GM18520 (cell line): Measurements from ENCODE around the gene GRK5.

Experiments
- ATAC-seq: cut with Tn5 transposase; IDR thresholded peaks from one replicate; pipeline ENCODE4 v1.9.1; 2021; ENCODE audit not compliant: unreplicated experiment

Gene GRK5

DNA sequence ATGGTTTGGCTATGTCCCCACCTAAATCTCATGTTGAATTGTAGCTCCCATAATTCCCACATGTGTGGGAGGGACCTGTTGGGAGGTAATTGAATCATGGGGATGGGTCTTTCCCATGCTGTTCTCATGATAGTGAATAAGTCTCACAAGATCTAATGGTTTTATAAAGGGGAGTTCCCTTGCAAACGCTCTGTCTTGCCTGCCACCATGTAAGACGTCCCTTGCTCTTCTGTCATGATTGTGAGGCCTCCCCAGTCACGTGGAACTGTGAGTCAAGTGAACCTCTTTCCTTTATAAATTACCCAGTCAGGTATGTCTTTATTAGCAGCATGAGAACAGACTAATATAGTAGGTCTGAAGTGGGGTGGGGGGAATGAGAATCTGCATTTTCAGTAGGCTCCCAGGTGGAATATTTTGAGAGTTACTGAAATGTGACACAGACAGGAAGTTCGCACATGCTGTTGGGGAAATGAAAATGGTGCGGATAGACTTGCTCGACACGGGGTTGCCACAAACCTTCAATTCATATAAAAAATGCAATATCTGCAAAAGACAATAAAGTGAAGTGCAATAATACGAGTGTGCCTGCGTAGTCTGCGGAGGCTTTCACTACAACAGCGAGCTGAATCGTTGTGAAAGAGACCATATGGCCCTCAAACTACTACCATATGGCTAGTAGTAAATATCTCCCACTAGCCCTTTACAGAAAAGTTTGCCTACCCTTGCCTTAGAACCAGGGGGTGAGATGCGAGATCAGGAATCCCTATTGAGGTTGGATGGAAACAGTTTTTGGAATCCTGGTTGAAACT, 166.1 kb downstream of the GRK5 start:
- no peak for ATAC-seq

DNA sequence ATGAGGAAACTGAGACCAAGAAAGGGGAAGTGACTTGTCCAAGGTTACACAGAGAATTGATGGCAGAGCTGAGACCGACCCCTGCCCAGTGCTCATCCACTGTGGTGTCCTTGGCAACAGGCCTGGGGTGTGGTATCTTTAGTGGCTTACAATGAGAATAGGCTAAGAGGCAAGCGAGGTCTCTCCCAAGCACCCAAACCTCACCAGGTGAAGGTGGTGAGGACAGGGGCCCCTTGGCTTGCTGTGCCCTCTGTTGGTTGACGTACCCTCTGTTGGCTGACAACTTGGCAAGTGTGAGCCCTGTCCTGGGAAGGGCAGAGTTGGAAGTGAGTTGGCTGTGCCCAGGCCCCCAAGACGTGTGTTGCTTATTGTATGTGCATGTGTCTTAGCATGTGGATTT, 166.9 kb downstream of the GRK5 start:
- ATAC-seq: no peak

DNA sequence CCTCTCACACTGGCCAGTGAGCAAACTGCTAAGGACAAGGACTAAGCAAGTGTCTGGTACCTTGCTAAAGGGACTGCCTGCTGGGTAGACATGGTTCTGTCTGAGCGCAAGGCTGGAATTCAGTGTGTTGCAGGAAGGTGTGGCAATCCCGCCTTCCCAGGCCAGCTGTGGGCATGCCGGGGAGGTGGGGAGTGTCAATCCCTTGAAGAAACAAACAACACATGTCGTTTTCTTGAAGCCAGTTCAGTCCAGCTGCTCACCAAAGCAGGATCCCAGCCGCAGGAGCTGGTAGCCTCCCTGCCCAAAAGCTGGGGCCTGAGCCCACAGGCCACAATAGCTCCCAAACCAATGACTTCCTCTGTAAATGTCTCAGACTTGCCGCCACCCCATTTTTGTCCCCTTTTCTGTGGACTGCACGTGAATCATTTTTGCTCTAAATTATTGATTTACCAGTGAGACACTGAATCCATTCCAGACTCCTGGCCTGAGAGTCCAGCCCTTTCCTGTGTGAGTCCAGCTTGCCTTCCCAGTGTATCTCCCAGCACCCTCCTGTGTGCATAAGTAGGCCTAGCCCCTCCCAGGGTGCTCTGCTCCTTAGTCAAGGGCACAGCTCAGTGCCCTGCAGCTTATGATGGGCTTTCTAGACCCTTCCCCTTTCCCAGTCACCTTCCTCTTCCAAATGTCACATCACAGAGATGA, 168.4 kb downstream of the GRK5 start:
- no peak for ATAC-seq

DNA sequence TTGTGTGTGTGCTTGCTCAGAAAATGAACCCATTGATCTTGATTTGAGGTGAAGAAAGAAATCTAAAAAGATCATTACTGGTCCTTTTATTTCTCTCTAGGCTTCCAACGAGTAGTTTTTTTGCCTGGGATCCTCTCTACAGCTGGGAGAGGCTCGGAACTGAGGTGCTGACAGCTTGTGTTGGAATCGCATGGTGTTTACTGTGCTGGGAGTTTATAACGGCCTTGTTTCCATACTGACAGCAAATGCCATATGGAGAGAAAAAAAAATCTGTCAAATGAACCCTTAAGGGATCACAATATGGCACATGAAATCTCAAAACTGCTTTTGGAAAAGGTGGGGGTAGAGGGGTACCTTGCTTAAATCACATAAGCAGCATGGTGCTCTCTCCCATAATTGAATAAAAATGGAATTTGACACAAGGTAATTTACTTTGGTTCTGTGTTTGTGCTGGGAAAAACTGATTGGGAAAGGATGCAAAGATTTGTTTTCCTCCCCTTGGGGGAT, 170.1 kb downstream of the GRK5 start:
- no peak for ATAC-seq

DNA sequence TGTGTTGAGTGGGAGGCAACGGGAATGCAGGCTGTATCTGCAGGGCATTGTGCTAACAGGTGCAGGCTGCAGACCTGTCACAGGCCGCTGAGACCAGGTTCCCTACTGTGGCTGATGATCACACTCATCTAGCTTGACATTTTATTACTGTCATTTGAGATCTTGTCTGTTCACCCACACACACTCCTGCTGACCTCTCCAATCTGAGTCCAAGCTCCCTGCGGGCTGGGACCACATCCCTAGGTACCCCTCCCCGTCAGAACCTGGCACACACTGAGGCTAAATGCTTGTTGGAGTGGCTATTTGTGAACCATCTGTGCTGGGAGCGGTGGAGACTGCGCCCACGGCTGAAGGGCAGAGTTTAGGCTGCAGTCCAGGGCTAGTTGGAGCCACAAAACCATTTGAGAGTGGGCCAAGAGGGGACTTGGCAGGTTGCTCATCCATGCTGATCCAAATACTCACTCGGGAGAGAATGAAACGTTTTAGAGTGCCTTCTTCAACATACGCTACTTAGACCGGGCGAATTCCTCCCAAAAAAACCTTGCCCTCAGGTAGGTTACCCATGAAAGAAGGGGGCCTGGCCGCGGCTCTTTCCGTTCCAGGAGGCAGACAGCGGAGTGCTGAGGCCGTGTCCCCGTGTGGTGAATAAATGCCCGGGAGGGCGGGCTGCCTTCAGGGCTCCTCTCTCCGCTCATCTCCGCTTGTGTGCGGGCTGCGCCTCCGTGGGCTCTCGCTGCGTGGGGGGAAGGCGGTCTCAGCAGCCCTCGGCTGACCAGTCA, 170.8 kb downstream of the GRK5 start:
- ATAC-seq: no peak

DNA sequence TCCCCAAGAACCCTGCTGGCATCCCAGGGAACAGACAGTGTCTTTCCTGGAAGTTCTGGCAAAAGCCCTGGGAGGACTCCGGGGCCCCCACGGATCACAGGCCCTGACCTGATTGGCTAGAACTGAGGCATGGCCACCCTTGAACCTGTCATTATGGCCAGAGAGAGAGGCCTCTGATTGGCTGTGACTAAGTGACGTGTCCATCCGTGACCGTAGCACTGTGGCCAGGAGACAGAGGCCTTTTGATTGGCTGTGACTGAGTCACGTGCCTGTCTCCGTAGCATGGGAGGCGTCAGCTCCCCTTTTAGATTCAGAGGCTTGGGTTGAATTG, 171.3 kb downstream of the GRK5 start:
- ATAC-seq: no peak

DNA sequence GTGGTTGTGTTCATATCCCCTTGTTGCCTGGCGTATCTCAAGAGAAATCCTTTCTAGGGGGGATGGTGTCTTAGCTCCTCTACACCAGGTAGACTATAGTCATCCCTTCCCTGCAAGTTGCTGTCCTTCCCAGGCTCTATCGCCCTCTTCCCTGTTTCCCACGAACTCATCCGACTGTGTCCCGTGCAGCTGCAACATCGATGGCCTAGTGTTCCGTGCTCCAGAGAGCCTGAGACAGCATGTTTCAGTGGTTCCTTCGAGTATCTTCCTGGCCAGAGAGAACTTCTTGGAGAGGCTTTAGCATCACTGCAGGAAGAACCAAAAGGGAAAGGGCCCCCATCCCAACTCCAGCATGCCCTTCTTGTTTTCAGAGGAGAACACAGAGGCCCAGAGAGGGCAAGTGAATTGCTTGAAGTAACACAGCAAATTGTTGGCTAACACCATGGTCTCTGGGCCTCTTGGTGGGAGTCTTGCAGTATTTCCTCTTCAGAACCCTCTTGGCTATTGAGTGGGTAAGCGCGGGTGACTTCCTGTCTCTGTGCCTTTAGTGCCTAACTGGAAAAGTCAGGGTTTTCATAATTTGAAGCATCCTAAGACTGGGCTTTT, 172.2 kb downstream of the GRK5 start:
- ATAC-seq: no peak

DNA sequence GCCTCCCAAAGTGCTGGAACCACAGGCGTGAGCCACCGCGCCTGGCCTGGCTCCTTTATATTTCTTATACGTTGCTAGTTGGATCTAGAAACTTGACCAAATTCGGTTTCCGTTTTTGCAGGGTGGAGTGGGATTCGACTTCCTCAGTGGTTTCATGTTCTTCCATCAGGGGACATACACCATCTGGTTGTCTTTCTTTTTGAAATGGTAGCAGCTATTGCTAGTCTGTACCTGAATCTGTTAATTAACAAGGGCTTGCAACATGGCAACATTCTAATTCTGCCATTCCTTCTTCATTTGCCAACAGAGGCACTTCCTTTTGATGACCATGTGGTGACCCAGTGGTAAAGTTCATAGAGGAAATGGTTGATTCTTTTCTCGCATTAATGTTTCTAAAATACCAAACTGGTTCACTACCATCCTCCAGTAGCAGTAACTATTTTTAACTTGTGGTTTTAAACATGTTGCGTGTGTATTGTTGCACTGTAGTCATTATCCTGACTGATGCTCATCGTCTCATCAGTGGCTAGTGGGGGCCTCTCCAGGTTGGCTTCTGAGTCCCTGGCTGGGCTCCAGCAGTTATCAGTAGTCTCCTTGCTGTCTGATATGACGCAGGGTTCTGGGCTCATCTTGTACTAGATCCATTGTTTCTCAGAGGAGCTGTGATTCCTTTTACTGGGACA, 175.9 kb downstream of the GRK5 start:
- ATAC-seq: no peak

DNA sequence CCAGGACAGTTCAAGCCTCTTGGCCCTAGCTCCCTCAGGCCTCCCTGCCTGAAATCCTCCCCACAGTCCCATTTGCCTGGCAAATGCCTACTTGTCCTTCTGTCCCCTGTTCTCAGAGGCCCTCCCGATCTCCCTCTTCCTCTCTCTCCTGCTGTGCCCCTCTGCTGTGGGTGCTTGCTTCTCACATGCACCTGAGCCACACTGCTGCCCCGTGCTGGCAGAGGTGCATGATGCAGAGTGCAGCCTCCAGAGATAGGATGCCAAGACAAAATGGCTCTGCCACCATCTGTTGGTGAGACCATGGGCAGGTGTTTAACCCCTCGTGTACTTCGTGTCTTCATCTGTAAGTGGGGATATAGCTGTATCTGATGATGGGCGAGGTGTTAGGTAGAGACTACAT, 176.8 kb downstream of the GRK5 start:
- no peak for ATAC-seq

DNA sequence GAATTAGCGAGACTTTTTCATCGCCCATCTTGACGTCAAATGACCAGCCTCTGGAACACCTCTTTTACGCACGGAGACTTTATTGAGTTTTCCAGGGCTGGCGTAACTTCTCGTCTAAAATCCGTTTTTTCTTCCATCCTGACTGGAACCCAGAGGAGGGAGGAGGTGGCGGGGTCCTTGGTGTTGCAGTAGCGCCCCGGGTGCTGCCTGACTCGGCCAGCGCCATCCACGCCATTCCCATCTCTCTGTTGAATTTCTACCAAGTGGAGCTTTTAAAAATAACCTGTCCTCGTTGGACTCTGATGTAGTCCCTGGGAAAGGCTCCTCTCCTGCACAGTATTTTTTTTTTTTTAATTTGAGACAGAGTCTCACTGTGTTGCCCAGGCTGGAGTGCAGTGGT, 179.3 kb downstream of the GRK5 start:
- ATAC-seq: no peak

DNA sequence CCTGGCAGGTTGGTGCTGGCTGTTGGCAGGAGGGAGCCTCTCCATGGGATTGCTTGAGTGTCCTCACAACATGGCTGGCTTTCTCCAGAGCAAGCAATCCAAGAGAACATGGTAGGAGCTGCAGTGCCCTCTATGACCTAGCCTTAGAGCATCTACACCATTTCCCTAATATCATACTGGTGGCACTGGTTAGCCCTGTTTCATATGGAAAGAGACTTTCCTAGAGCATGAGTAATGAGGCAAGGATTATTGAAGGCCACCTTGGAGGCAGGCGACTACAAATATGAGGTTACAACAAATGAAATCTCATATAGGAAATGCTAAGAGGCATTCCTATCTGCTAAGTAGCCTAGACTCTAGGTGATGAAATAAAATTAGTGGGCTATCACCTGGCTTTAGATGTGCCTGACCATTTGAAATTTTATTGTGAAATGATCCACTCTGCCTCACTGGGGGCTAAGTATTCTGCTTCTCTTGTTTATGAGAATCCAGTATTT, 181.5 kb downstream of the GRK5 start:
- ATAC-seq: no peak

DNA sequence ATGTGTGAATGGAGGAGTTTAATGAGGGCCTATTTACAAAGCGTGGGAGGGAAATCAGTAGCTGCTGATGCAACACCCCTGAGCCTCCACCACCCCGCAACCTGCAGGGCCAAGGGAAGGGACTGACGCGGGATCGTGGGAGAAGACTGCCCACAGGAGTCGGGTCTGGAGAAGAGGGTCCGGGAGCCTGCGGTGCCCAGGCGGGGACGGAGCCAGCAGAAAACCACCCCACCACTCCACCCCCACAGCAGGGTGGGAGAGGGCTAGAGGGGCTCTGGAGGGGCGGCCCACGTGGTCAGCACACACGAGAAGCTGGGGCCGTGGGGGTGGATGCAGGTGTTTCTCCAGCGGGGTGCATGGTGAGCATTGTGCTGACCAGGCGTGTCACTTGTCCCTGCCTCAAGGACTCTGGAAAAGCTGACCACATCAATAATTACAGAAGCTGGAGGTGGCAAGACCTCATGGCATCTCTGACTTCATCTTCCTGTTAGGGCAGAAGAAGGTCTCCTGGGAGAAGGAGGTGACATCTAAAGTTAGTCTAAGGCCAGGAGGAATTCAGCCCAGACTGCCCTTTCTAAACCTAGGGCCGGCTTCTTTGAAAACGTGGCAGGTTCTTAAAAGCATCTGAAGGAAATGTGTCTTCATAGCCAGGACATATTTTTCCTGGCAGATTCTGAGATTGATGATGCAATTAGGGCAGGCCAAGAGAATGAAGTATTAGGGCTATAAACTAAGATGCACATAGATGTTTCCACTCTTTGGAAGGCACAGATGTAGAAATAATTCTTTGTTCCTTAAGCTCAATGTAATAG, 184.3 kb downstream of the GRK5 start:
- no peak for ATAC-seq

DNA sequence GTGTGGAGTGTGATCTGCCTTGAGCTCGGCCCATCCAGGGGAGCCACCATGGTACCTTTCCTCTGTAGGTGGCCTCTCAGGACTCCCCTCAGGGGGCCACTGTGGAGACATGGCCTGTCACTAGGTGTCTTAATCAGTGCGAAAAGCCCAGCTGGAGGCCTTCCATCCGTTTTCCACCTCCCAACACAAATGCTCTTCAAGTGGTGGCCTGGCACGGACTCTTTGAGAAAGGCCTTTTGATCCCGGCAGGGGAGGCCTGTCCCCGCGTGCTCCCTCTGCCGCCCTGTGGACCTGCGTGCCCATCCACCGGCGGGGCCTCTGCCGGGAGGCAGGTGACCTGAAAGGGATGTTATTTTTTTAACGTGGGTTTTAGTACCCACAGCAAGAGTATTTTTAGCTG, 185.6 kb downstream of the GRK5 start:
- ATAC-seq: no peak

DNA sequence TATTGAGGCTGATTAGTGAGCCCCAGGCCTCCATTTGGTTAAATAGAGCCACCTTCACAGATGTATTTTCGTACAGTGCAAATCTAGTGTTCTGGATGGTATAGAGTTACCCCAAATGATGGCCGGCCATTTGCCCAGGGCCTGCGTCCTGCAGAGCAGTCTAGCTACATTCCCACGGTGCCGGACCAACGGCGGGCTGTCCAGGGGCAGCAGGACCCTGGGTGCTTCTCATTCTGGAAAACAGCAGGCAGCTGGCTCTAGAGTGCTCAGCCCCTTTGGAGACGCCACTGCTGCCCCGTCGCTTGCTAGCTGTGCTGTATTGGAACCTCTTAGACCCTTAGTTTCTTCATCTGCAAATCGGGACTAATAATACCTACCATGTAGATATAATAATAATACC, 186.1 kb downstream of the GRK5 start:
- no peak for ATAC-seq

DNA sequence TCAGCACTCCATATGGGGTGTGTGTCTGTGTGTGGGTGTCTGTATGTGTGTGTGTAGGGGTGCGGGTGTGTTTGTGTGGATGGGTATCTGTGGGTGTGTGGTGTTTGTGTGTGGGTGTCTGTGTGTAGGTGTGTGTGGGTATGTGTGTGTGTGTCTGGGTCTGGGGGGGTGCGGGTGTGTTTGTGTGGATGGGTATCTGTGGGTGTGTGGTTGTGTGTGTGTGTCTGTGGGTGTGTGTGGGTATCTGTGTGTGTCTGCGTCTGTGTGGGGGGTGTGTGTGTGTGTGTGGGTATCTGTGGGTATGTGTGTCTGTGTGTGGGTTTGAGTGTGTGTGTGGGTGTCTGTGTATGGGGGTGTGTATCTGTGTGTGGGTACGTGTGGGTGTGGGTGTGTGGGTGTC, 186.5 kb downstream of the GRK5 start:
- no peak for ATAC-seq

DNA sequence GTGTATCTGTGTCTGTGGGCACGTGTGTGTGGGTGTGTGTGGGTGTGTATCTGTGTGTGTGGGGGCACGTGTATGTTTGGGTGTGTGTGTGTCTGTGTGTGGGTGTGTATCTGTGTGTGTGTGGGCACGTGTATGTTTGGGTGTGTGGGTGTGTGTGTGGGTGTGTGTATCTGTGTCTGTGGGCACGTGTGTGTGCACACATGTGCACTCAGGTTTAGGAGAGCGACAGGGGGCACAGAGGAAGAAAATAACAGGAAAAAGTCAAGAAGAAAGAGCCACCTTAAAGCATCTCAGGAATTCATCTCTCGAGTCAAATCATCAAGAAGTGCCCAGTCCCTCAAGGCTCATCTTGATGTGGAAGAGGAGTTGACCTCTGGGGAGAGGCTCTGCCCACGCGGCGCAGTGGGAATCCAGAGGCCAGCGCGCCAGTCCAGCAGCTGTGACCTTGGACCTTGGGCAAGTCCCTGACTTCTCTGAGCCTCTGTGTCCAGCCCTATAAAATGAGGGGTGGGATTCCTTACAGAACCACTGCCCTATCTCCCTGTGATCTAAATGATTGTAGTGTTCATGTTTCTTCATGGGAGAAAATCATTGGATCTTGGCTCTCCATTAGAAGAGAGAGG, 187.4 kb downstream of the GRK5 start:
- ATAC-seq: no peak

DNA sequence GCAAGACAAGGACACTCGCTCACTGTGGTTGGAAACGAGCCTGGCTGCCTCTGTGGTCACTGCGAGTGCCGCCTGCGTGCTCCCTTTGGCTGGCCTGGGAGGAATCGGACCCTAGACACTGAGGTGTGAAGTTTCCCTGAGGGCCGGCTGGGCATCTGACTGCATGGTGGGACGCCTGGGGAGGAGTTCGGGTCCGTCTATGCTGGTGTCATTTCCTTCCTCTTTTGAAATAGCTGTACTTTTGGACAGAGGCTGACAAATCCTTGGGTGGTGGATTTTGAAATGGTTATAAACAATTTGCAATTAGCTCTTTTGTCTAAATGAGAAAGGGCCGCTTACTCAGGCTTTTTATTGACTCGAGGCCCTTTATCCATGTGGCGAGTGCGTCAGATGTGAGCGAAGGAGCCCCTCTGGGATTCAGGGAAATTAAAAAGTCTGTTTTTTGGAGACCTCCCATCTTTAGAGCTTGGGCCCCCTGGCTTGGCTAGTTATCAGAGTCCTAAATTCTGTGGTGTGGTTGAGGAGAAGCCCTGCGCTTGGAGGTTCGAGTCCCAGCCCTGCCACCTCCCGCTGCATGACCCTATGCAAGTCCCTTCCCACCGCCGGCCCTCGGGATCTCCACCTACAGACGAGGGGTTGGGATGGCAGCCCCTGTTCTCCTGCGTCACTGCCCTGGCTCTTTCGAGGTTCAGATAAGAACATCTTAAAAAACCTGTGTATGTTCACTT, 188.1 kb downstream of the GRK5 start:
- no peak for ATAC-seq

DNA sequence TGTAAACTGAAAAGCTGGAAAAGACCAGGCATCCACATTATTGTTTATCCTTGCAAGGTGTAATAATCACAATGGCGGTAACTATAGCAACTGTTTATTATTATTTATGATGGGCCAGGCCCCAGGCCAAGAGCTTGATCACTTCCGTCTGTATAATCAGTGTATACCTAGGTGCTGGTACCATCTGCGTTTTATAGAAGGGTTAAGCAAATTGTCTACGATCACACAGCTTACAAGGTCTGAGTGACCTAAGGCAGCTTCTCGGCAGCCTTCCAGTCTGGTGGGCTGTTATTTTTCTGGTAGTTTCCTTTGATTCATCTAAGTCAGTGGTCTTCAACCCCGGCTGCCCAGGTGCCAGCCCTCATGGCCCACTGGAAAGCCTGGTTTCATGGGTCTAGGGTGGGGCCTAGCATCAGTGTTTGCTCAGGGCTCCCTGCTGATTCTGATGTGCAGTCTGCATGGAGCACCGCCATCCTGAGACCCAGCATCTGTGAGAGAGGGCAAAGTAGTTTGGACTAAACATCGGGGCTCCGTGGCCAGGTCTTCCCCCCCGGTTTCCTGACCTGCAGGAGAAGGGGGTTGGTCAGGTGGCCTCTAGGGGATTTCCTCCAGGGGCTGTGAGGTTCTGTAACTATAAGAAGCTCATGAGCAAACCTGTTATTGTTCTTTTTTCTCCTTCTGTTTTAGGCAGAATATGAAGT, 188.8 kb downstream of the GRK5 start:
- ATAC-seq: no peak
